Epithelial cell of proximal tubule (primary cell): ENCODE results near the gene DHRS1. TPM values are rescaled to one million over a fixed set of nuclear protein-coding genes. Genes with fewer than 3 reads are reported as not detected.

Experiments used
- DNase-seq: peaks from one replicate; pipeline ENCODE4 v3.0.0-alpha.2; 2011; ENCODE audit warnings: low read depth
- H3K4me3 ChIP-seq: 2 replicates; pipeline ENCODE4 v1.5.1; 2011; ENCODE audit warnings: low read depth, mild to moderate bottlenecking, low read length
- total RNA-seq: library from RNA; depleted of rRNA; stranded (reverse); fragments of >200 nt; gene quantifications from 2 replicates; pipeline ENCODE4 v1.2.3, GENCODE V29; 2015
- TF ChIP-seq, protein P1 (sequence below): conservative IDR thresholded peaks from 2 replicates; pipeline ENCODE4 v1.5.1; 2012; ENCODE audit warnings: low read depth, mild to moderate bottlenecking, low read length

DHRS1 gene
- total RNA-seq, 1 donor from 2014 or later: 25.7 TPM

DNA sequence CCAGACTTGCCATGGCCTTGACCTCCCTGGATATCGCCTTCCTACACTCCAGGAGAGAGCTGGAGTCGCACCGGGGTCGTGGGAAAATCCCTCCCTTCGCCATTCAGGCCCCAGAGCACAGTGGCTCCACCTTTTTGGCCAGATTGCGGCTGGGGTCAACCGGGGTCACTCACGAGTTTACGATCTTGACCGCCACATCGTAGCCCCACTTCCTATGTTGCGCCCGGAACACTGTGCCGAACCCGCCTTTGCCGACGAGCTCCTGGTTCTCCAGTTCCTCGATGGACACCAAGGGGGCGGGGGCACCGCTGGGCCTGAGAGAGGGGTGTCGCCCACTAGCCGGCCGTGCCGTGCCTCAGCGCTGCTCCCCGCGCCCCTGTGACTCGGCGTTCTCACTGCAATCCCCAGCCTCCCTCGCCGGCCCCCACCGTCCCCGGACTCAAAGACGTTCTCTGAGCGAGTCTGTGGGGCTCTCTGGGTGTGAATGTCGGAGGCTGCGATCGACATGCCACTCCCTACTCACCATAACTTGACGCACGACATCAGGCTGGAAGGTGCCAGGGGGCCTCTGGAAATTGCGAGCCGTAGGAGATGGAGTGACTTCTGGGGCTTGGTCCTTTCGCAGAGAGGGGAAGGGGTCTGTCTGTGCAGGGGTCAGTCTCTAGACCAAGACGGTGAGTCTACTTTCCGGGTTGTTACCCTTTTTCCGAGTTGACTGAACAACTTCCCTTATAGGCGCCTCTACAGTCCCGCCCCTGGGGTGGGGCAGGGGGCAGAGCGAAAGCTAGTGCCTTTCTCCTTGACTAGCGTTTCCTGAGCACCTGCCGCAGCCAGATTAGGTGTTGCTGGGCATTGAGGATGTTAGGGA is 39.9 kb upstream of the DHRS1 start, which contains the start of gene RIPK3:
TSS of gene RIPK3 (minus strand) at position 708 of the 868 bp plus-strand sequence. CDS start at position 543, 165 bp downstream.
- peak within 1 kb of the TSS; percentile 40 for H3K4me3 ChIP-seq
- DNase-seq: no peak

DNA sequence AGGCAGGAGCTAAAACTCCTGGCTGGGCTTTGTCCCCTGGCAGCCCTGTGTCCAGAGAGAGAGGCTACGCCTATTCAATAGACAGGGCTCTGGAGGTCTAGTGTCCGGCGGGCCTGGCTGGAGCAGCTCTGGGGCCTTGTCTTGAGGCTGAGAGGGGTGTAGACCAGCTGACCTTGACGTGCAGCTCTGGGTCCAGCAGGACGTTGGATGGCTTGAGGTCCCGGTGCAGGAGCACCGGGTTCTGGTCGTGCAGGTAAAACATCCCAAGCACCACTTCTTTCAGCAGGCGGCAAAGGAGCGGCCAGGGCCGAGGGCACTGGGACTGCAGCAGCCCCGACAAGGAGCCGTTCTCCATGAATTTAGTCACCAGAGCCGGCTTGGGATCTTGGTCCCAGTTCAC is 39.3 kb upstream of the DHRS1 start:
- TF ChIP-seq, protein P1, sequence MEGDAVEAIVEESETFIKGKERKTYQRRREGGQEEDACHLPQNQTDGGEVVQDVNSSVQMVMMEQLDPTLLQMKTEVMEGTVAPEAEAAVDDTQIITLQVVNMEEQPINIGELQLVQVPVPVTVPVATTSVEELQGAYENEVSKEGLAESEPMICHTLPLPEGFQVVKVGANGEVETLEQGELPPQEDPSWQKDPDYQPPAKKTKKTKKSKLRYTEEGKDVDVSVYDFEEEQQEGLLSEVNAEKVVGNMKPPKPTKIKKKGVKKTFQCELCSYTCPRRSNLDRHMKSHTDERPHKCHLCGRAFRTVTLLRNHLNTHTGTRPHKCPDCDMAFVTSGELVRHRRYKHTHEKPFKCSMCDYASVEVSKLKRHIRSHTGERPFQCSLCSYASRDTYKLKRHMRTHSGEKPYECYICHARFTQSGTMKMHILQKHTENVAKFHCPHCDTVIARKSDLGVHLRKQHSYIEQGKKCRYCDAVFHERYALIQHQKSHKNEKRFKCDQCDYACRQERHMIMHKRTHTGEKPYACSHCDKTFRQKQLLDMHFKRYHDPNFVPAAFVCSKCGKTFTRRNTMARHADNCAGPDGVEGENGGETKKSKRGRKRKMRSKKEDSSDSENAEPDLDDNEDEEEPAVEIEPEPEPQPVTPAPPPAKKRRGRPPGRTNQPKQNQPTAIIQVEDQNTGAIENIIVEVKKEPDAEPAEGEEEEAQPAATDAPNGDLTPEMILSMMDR: no peak
- no peak for DNase-seq
- no peak overlapping the region for H3K4me3 ChIP-seq

More for the DNA sequence above, 39.9 kb upstream of the DHRS1 start, which contains the start of gene RIPK3:
- TF ChIP-seq, protein P1: no peak

DNA sequence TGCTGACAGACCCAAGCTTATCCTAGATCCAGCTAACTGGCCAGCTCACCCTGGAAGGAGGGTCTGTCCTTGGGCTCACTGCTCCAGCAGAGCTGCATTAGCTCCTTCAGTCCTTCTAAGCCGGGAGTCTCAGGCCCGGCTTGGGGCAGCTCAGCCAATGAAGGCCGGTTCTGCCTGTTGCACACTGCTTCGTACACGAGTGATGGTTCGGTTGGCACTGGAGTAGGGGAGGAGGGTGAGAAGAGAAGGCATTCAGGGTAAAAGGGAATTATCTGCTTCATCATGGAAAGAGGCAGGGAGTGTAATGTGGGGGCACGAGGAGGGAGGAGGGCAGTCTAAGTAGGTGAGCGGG is 38.2 kb upstream of the DHRS1 start:
- TF ChIP-seq, protein P1: no peak
- no peak for DNase-seq

DNA sequence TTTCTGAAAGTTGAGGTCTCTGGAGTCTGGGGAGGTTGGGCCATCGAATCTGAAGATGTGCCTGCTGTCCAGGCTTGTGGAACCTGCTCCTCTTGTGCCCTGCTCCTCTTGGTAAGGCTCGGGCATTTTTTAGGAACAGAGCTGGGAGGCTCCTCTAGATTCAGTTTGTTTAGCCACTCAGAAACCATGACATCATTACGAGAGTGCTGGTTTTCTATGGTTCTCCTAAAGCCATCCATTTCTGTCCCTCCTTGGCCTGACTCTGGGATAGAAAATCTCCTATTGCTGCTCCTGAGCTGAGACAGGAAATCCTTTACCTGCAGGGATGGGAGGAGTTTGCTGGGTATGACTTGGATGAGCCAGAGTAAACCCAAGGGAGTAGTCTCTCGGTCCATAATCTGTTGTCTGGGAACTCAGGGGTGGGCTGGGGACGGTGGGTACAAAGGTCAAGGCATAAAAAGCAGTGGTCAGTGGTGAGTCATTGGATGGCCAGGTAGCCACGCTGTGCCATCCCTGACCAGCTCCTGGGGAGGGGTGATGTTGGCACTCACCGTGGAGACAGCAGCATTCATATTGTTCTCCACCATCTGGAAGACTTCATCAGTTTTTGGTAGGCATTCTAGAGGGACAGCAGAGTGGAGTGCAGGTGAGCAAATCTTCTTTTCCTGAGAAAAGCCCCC is 37.7 kb upstream of the DHRS1 start:
- DNase-seq: no peak

More for the DNA sequence above, 38.2 kb upstream of the DHRS1 start:
- H3K4me3 ChIP-seq: no peak overlapping the region

DNA sequence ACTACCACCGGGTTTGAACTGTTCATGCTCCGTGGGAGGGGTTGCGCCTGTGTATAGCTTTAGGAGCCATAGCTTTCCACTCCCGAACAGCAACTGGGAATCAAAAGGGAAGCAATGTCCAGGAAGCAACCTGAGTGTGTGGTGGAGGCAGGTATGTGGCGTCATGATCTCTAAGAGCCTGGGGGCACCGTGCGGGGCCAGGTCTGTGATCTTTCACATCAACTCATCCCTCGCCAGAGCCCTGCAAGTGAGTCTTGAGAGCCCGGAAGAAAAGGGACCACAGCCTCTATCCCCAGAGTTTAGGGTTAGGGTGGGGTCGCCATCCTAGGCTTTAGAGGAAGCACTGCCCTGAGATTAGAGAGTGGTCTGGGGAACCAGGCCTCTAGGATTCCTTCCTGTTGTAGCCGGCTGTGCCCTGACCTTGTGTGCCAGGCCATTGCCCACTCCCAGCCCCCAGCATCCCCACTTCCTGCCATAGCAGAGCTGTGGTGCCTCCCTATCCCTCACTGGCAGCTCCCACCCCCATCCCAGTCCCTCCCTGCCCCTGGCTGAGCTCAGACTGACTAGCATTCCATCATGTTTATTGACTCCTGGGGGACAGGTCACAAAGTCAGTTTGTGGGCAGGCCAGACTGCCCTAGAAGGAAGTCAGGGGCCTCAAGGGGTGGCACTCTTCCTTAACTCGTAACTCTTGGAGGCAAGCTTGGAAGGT is 36.0 kb upstream of the DHRS1 start:
- DNase-seq: no peak
- TF ChIP-seq, protein P1: no peak
- H3K4me3 ChIP-seq: no peak overlapping the region

More for the DNA sequence above, 37.7 kb upstream of the DHRS1 start:
- no peak overlapping the region for H3K4me3 ChIP-seq
- TF ChIP-seq, protein P1: no peak

DNA sequence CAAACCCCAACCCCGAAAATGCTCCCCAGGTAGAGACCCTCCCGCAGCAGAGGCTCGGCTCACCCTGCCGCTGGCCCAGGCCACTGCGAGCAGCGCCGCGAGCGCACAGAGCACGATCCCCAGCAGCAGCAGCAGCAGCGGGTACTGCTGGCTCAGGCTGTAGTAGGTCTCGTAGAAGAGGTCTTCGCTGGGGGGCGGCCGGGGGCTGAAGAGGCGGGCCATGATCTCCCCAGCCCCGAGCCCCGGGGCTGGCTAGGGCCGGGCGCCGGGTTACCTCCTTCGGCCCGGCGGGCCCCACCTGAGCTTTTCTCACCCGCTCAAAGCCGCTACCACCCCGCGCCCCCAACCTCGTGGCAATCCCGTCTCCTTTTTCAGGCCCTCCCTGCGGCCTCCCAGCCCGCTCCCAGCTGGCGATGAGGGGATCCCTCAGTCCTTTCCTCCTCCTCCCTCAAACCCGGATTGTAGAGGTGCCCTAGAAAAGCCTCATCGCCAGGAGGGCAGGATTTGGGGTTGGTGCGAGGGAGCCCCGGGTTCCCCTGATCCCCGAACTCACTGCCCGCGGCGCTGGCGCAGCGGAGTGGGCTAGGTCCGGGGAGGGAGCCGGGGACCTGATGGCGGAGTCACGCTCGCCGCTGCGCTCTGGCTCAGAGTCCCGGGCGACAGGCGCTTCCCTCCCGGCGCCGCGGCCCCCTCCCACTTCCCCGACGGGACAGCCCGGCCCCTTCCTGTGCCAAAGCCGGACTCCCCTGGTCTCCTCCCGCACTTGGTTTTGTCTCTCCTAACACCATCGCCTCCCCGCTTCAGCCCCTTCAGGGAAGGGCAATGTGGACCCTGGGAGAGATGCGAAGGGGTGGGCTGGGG is 35.1 kb upstream of the DHRS1 start, which contains the start of gene ADCY4:
TSS of gene ADCY4 (minus strand) at position 641 of the 861 bp plus-strand sequence. CDS start at position 222, 419 bp downstream.
- peak within 1 kb of the TSS; percentile 30 for H3K4me3 ChIP-seq
- TF ChIP-seq, protein P1: no peak

More for the DNA sequence above, 35.1 kb upstream of the DHRS1 start, which contains the start of gene ADCY4:
- DNase-seq: no peak
